Astrocyte (in vitro differentiated cells and primary cell): ENCODE results near the gene CIZ1. TPM values are rescaled to one million over a fixed set of nuclear protein-coding genes. Genes with fewer than 3 reads are reported as not detected.

Experiments
- DNase-seq: peaks from one replicate; pipeline ENCODE4 v3.0.0-alpha.2; 2010; ENCODE audit warnings: low read depth
- FAIRE-seq: peaks from 2 replicates; lab custom pipeline; 2011; peaks lifted over from hg19 to GRCh38; lab: Jason Lieb, UNC
- H2AFZ ChIP-seq: 2 replicates; pipeline ENCODE4 v1.6.0; 2012; ENCODE audit warnings: low read depth, low read length, inconsistent platforms
- H3K27ac ChIP-seq: 2 replicates; pipeline ENCODE4 v1.5.1; 2011; ENCODE audit warnings: low read depth, low read length, inconsistent platforms
- H3K27me3 ChIP-seq: 2 replicates; pipeline ENCODE4 v1.6.0; 2011; ENCODE audit warnings: low read length, inconsistent platforms; ENCODE audit not compliant: insufficient read depth
- H3K36me3 ChIP-seq: 2 replicates; pipeline ENCODE4 v1.5.1; 2011; ENCODE audit warnings: low read length, inconsistent platforms; ENCODE audit not compliant: insufficient read depth
- H3K4me1 ChIP-seq: 2 replicates; pipeline ENCODE4 v1.5.1; 2011; ENCODE audit warnings: low read length, inconsistent platforms; ENCODE audit not compliant: insufficient read depth
- H3K4me2 ChIP-seq: 2 replicates; pipeline ENCODE4 v1.6.0; 2012; ENCODE audit warnings: low read length, inconsistent platforms
- H3K4me3 ChIP-seq: 2 replicates; pipeline ENCODE4 v1.5.1; 2011; ENCODE audit warnings: low read depth, mild to moderate bottlenecking, low read length, inconsistent platforms; ENCODE audit not compliant: insufficient read depth
- H3K79me2 ChIP-seq: 2 replicates; pipeline ENCODE4 v1.6.0; 2012; ENCODE audit warnings: mild to moderate bottlenecking, low read length, inconsistent platforms; ENCODE audit not compliant: insufficient read depth
- H3K9ac ChIP-seq: 2 replicates; pipeline ENCODE4 v1.6.0; 2012; ENCODE audit warnings: mild to moderate bottlenecking, low read length, inconsistent platforms
- H3K9me3 ChIP-seq: 2 replicates; pipeline ENCODE4 v1.5.1; 2012; ENCODE audit warnings: low read depth, mild to moderate bottlenecking, low read length, inconsistent platforms; ENCODE audit not compliant: insufficient read depth
- H4K20me1 ChIP-seq: 2 replicates; pipeline ENCODE4 v1.6.0; 2012; ENCODE audit warnings: low read length, inconsistent platforms; ENCODE audit not compliant: insufficient read depth
- H3K27ac Mint-ChIP-seq: one replicate; pipeline ENCODE4 v1.8.0; 2021; ENCODE audit warnings: mild to moderate bottlenecking, mixed read lengths; ENCODE audit not compliant: unreplicated experiment
- H3K27me3 Mint-ChIP-seq: one replicate; pipeline ENCODE4 v1.8.0; 2021; ENCODE audit warnings: low read depth, mixed read lengths; ENCODE audit not compliant: unreplicated experiment
- H3K36me3 Mint-ChIP-seq: one replicate; pipeline ENCODE4 v1.8.0; 2021; ENCODE audit warnings: low read depth, mixed read lengths; ENCODE audit not compliant: unreplicated experiment
- H3K4me1 Mint-ChIP-seq: one replicate; pipeline ENCODE4 v1.8.0; 2021; ENCODE audit warnings: low read depth, mixed read lengths; ENCODE audit not compliant: unreplicated experiment
- H3K4me3 Mint-ChIP-seq: one replicate; pipeline ENCODE4 v1.8.0; 2021; ENCODE audit warnings: mild to moderate bottlenecking, moderate library complexity, mixed read lengths; ENCODE audit not compliant: unreplicated experiment
- H3K9me3 Mint-ChIP-seq: one replicate; pipeline ENCODE4 v1.8.0; 2021; ENCODE audit warnings: mild to moderate bottlenecking, mixed read lengths; ENCODE audit not compliant: unreplicated experiment
- CTCF ChIP-seq: IDR thresholded peaks from 2 replicates; pipeline ENCODE4 v1.5.1; 2011; ENCODE audit warnings: low read depth, mild to moderate bottlenecking, inconsistent platforms, low read length, moderate library complexity; ENCODE audit not compliant: insufficient read depth
- EZH2 ChIP-seq: IDR thresholded peaks from 2 replicates; pipeline ENCODE4 v1.6.1; 2012; ENCODE audit warnings: mild to moderate bottlenecking, low read length, inconsistent platforms; ENCODE audit not compliant: insufficient read depth
- total RNA-seq: library from RNA; stranded (reverse); gene quantifications from 2 replicates; pipeline ENCODE4 v1.2.1, GENCODE V29; 2021

The CIZ1 gene
- total RNA-seq, 1 donor from 2014 or later, result 117 TPM

DNA sequence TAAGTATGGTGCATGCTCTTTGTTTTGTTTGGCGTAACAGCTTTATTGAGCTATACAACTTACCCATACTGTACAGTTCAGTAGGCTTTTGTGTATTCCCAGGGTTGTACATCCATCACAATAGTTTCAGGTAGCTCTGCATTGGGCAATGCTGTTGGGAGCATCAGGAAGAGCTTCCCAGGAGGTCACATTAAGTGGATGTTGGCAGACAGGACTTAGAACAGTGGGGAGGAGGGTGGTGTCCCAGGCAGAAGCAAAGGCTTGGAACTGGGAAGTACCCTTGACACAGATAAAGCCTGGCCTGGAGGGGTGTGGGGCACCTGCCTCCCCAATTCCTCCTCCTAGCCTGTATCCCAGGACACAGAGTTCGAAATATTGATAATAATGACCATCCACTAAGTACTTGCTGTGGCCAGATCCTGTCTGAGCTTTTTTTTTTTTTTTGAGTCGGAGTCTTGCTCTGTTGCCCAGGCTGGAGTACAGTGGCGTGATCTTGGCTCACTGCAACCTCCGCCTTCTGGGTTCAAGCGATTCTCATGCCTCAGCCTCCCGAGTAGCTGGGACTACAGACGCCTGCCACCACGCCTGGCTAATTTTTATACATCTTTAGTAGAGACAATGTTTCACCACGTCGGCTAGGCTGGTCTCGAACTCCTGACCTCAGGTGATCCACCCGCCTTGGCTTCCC is 30.0 kb downstream of the CIZ1 start:
- Mint-ChIP-seq H3K27ac (no peak overlapping the region), H3K4me3 (peak overlapping the region; percentile 81), H3K36me3 (peaks cover 18% of the 10 kb centered on the region), H3K27me3 (no peaks in the 10 kb centered on the region), H3K4me1 (peaks cover 2% of the 10 kb centered on the region), H3K9me3 (no peaks in the 10 kb centered on the region)
- peak overlapping the region; percentile 92 for H3K9ac ChIP-seq
- TF ChIP-seq CTCF (no peak), EZH2 (no peak)
- H3K4me1 ChIP-seq, result peaks cover 13% of the 10 kb centered on the region
- FAIRE-seq, result no peak
- H4K20me1 ChIP-seq, result peaks cover 38% of the 10 kb centered on the region
- peaks cover 12% of the 10 kb centered on the region for H3K36me3 ChIP-seq
- DNase-seq, result no peak
- H3K79me2 ChIP-seq, result peaks cover 23% of the 10 kb centered on the region
- peak overlapping the region; percentile 100 for H3K4me2 ChIP-seq
- H3K27me3 ChIP-seq, result no peaks in the 10 kb centered on the region
- no peak overlapping the region for H3K27ac ChIP-seq
- H3K4me3 ChIP-seq, result peak overlapping the region; percentile 93
- H2AFZ ChIP-seq, result no peak overlapping the region
- H3K9me3 ChIP-seq, result no peaks in the 10 kb centered on the region

GRCh38 chr9:128160603-128160987 is 30.8 kb downstream of the CIZ1 start:
- TF ChIP-seq CTCF (no peak), EZH2 (no peak)
- Mint-ChIP-seq H3K4me1 (peaks cover 2% of the 10 kb centered on the region), H3K4me3 (peak overlapping the region; percentile 81), H3K27ac (no peak overlapping the region), H3K9me3 (no peaks in the 10 kb centered on the region), H3K36me3 (peaks cover 17% of the 10 kb centered on the region), H3K27me3 (no peaks in the 10 kb centered on the region)
- H3K36me3 ChIP-seq, result peaks cover 11% of the 10 kb centered on the region
- H4K20me1 ChIP-seq, result peaks cover 37% of the 10 kb centered on the region
- H3K27ac ChIP-seq, result peak overlapping the region; percentile 63
- H2AFZ ChIP-seq, result peak overlapping the region; percentile 87
- H3K79me2 ChIP-seq, result peaks cover 23% of the 10 kb centered on the region
- H3K9me3 ChIP-seq, result no peaks in the 10 kb centered on the region
- H3K4me2 ChIP-seq, result peak overlapping the region; percentile 100
- H3K9ac ChIP-seq, result peak overlapping the region; percentile 92
- peaks cover 13% of the 10 kb centered on the region for H3K4me1 ChIP-seq
- no peaks in the 10 kb centered on the region for H3K27me3 ChIP-seq
- H3K4me3 ChIP-seq, result peak overlapping the region; percentile 93
- no peak for DNase-seq
- no peak for FAIRE-seq
